H1 (cell line): ENCODE data around the gene ADCY5. TPM values are rescaled to one million over a fixed set of nuclear protein-coding genes. Genes with fewer than 3 reads are reported as not detected.

Experiments used
- CTCF ChIA-PET: fragments of 300-600 bp; sonication (Branson Sonifier 250); formaldehyde crosslinking; loops from one replicate; lab custom pipeline; 2021; ENCODE audit not compliant: partially characterized antibody; lab: Charles Lee
- POLR2A ChIA-PET: fragments of 300-600 bp; sonication (Branson Sonifier 250); formaldehyde crosslinking; loops from one replicate; lab custom pipeline; 2021; ENCODE audit warnings: inconsistent platforms; ENCODE audit not compliant: partially characterized antibody; lab: Charles Lee
- DNase-seq, 2 experiments: peaks; one replicate each; pipeline versions ENCODE4 v3.0.0 to v3.0.0-alpha.2; 2010 to 2022; ENCODE audit warnings: low spot score in 2 of 2, low read depth in 1 of 2, mixed read lengths in 1 of 2
- FAIRE-seq: peaks from 2 replicates; lab custom pipeline; 2011; peaks lifted over from hg19 to GRCh38; lab: Jason Lieb, UNC
- H2AFZ ChIP-seq: 2 replicates; pipeline ENCODE4 v1.8.1; 2012; ENCODE audit warnings: low read length, inconsistent platforms
- H2AK5ac ChIP-seq: 2 replicates; pipeline ENCODE4 v1.6.1; 2013; ENCODE audit warnings: low read depth, low read length
- H2BK120ac ChIP-seq: replicated peaks from 2 replicates; pipeline ENCODE3; 2013; ENCODE audit warnings: low read depth, low read length, inconsistent platforms
- H2BK12ac ChIP-seq: 2 replicates; pipeline ENCODE4 v1.6.1; 2013; ENCODE audit warnings: low read depth, low read length
- H2BK15ac ChIP-seq: 2 replicates; pipeline ENCODE4 v1.6.1; 2013; ENCODE audit warnings: low read length
- H2BK20ac ChIP-seq: 2 replicates; pipeline ENCODE4 v1.6.1; 2013; ENCODE audit warnings: low read length
- H2BK5ac ChIP-seq: 2 replicates; pipeline ENCODE4 v1.6.1; 2013; ENCODE audit warnings: low read depth, low read length
- H3K14ac ChIP-seq: 2 replicates; pipeline ENCODE4 v1.6.1; 2013; ENCODE audit warnings: inconsistent platforms; ENCODE audit not compliant: insufficient read length
- H3K18ac ChIP-seq: 2 replicates; pipeline ENCODE4 v1.6.1; 2013; ENCODE audit warnings: low read length; ENCODE audit errors: extremely low read depth
- H3K23ac ChIP-seq: 2 replicates; pipeline ENCODE4 v1.6.1; 2013; ENCODE audit warnings: inconsistent platforms; ENCODE audit not compliant: insufficient read length
- H3K23me2 ChIP-seq: 2 replicates; pipeline ENCODE4 v1.6.1; 2013; ENCODE audit warnings: low read depth, low read length
- H3K27ac ChIP-seq: 2 replicates; pipeline ENCODE4 v1.6.1; 2011; ENCODE audit warnings: low read depth, low read length, inconsistent platforms
- H3K27me3 ChIP-seq, 4 experiments: replicated peaks in 1 of 4; 1 replicate in 1 of 4; 2 replicates in 3 of 4; pipeline versions ENCODE4 v1.6.1 to v1.8.1; 2011 to 2013; ENCODE audit warnings: low read length in 3 of 4, mild to moderate bottlenecking in 3 of 4, inconsistent platforms in 2 of 4, mixed read lengths in 2 of 4, moderate library complexity in 1 of 4; ENCODE audit not compliant: control insufficient read depth in 3 of 4, insufficient read depth in 3 of 4; ENCODE audit errors: extremely low read depth in 1 of 4
- H3K36me3 ChIP-seq, 4 experiments: 2 replicates each; pipeline versions ENCODE4 v1.6.1 to v1.8.1; 2011 to 2013; ENCODE audit warnings: mild to moderate bottlenecking in 4 of 4, low read length in 3 of 4, moderate library complexity in 2 of 4, control low read depth in 1 of 4, inconsistent platforms in 1 of 4; ENCODE audit not compliant: insufficient read depth in 4 of 4, control insufficient read depth in 2 of 4
- H3K4ac ChIP-seq: replicated peaks from 2 replicates; pipeline ENCODE3; 2013; ENCODE audit warnings: low read length, low read depth, mixed read lengths, inconsistent platforms; ENCODE audit not compliant: insufficient read length
- H3K4me1 ChIP-seq, 4 experiments: replicated peaks in 1 of 4; 1 replicate in 1 of 4; 2 replicates in 3 of 4; pipeline versions ENCODE4 v1.6.1 to v1.8.1; 2011 to 2013; ENCODE audit warnings: low read length in 3 of 4, inconsistent platforms in 2 of 4, mixed read lengths in 1 of 4; ENCODE audit not compliant: insufficient read depth in 4 of 4, control insufficient read depth in 3 of 4
- H3K4me2 ChIP-seq, 2 experiments: 2 replicates each; pipeline versions ENCODE4 v1.6.1 to v1.8.1; 2011 to 2013; ENCODE audit warnings: low read depth in 2 of 2, low read length in 2 of 2, control low read depth in 1 of 2, inconsistent platforms in 1 of 2, mild to moderate bottlenecking in 1 of 2; ENCODE audit not compliant: insufficient read depth in 1 of 2
- H3K4me3 ChIP-seq, 4 experiments: fragments of 200-600, 300-600 bp in 1 of 4; sonication (generic), shearing (Covaris generic), sonication (Bioruptor Twin) in 1 of 4; 2 replicates each; pipeline versions ENCODE4 v1.5.1 to v1.8.1; 2011 to 2016; ENCODE audit warnings: low read length in 4 of 4, low read depth in 3 of 4, control low read depth in 2 of 4, inconsistent platforms in 2 of 4, mild to moderate bottlenecking in 2 of 4, mixed read lengths in 1 of 4, moderate library complexity in 1 of 4; ENCODE audit not compliant: insufficient read depth in 2 of 4; ENCODE audit errors: extremely low read depth in 1 of 4
- H3K56ac ChIP-seq: replicated peaks from 2 replicates; pipeline ENCODE3; 2013; ENCODE audit warnings: low read depth, mild to moderate bottlenecking, mixed read lengths, low read length, inconsistent platforms; ENCODE audit not compliant: insufficient read length
- H3K79me1 ChIP-seq: 2 replicates; pipeline ENCODE4 v1.6.1; 2013; ENCODE audit warnings: low read depth, low read length, control low read depth
- H3K79me2 ChIP-seq, 2 experiments: 2 replicates each; pipeline versions ENCODE4 v1.6.1 to v1.8.1; 2012 to 2013; ENCODE audit warnings: low read length in 2 of 2, mild to moderate bottlenecking in 2 of 2, inconsistent platforms in 1 of 2; ENCODE audit not compliant: insufficient read depth in 2 of 2, control insufficient read depth in 1 of 2
- H3K9ac ChIP-seq, 4 experiments: replicated peaks in 1 of 4; 1 replicate in 1 of 4; 2 replicates in 3 of 4; pipeline versions ENCODE4 v1.6.1 to v1.8.1; 2011 to 2013; ENCODE audit warnings: low read depth in 3 of 4, low read length in 3 of 4, control low read depth in 2 of 4, mild to moderate bottlenecking in 2 of 4, moderate library complexity in 2 of 4, inconsistent platforms in 1 of 4; ENCODE audit errors: extremely low read depth in 1 of 4
- H3K9me3 ChIP-seq, 2 experiments: 2 replicates each; pipeline versions ENCODE4 v1.6.1 to v1.8.1; 2012 to 2013; ENCODE audit warnings: mild to moderate bottlenecking in 2 of 2, moderate library complexity in 2 of 2, control low read depth in 1 of 2, inconsistent platforms in 1 of 2, low read depth in 1 of 2, low read length in 1 of 2, mixed read lengths in 1 of 2; ENCODE audit not compliant: insufficient read depth in 2 of 2
- H4K20me1 ChIP-seq, 2 experiments: replicated peaks in 1 of 2; 2 replicates each; pipeline versions ENCODE3 to v1.8.1; 2011 to 2013; ENCODE audit warnings: inconsistent platforms in 2 of 2, low read length in 2 of 2, mild to moderate bottlenecking in 1 of 2; ENCODE audit not compliant: insufficient read depth in 2 of 2, control insufficient read depth in 1 of 2
- H4K5ac ChIP-seq: 2 replicates; pipeline ENCODE4 v1.6.1; 2013; ENCODE audit warnings: low read length, low read depth, mixed read lengths, inconsistent platforms; ENCODE audit not compliant: insufficient read length
- H4K8ac ChIP-seq: 2 replicates; pipeline ENCODE4 v1.8.0; 2013; ENCODE audit warnings: mild to moderate bottlenecking, moderate library complexity, low read length, inconsistent platforms; ENCODE audit not compliant: insufficient read depth; ENCODE audit errors: extremely low read depth
- H4K91ac ChIP-seq: replicated peaks from 2 replicates; pipeline ENCODE3; 2013; ENCODE audit warnings: low read length, mixed read lengths, inconsistent platforms; ENCODE audit not compliant: insufficient read length
- ASH2L ChIP-seq: fragments of 200-600, 300-600 bp; sonication (generic); IDR thresholded peaks from one replicate; pipeline ENCODE4 v1.7.1; 2017; ENCODE audit warnings: low read length
- CHD1 ChIP-seq: IDR thresholded peaks from 2 replicates; pipeline ENCODE4 v1.6.1; 2012; ENCODE audit warnings: low read depth, low read length, improper control_type of control experiment
- JUND ChIP-seq: IDR thresholded peaks from 2 replicates; pipeline ENCODE4 v1.6.1; 2011; ENCODE audit warnings: mild to moderate bottlenecking, improper control_type of control experiment, low read length
- MAFK ChIP-seq: IDR thresholded peaks from 2 replicates; pipeline ENCODE4 v1.6.1; 2012; ENCODE audit warnings: low read depth, mild to moderate bottlenecking, improper control_type of control experiment, low read length
- RXRA ChIP-seq: IDR thresholded peaks from 2 replicates; pipeline ENCODE4 v1.6.1; 2011; ENCODE audit warnings: low read depth, mild to moderate bottlenecking, low read length, moderate library complexity; ENCODE audit not compliant: insufficient read depth
- SIN3A ChIP-seq, 2 experiments: IDR thresholded peaks in 1 of 2; conservative IDR thresholded peaks in 1 of 2; 2 replicates each; pipeline ENCODE4 v1.6.1; 2011 to 2012; ENCODE audit warnings: low read length in 2 of 2, improper control_type of control experiment in 1 of 2, low read depth in 1 of 2, mild to moderate bottlenecking in 1 of 2
- SRF ChIP-seq: IDR thresholded peaks from 2 replicates; pipeline ENCODE4 v1.6.1; 2011; ENCODE audit warnings: mild to moderate bottlenecking, low read depth, low read length, moderate library complexity
- WGBS, 2 experiments: shearing (Covaris generic) in 1 of 2; methylation state at CpG; one replicate each; pipeline versions ENCODE4 v1.1.6 to v1.1.7; 2013 to 2015; ENCODE audit warnings: low lambda C conversion rate in 2 of 2, mixed read lengths in 2 of 2, inconsistent platforms in 1 of 2, low coverage in 1 of 2, missing lambda C conversion rate in 1 of 2; ENCODE audit not compliant: insufficient replicate concordance in 2 of 2, insufficient coverage in 1 of 2, insufficient read length in 1 of 2; ENCODE audit errors: extremely low coverage in 1 of 2, missing lambda C conversion rate in 1 of 2; 5-methylcytosine and 5-hydroxymethylcytosine counted together
- polyA plus RNA-seq, 7 experiments: library from polyadenylated mRNA; depleted of rRNA in 3 of 7; stranded (reverse) in 5 of 7; unstranded in 2 of 7; fragments of >200 nt in 5 of 7; fragments of 200-250 nt in 2 of 7; gene quantifications; 1 replicate in 5 of 7; 2 replicates in 1 of 7; 4 replicates in 1 of 7; pipeline versions ENCODE4 v1.2.1 to v1.2.3, GENCODE V29; 2011 to 2013; ENCODE audit warnings: missing spikeins in 2 of 7, mixed read lengths in 2 of 7
- total RNA-seq: library from RNA; stranded (reverse); fragmentation: NEBNext Ultra II Directional; extraction: Animal tissue kit (Norgen Biotek cat#: 25700); gene quantifications from 2 replicates; pipeline ENCODE4 v1.2.1, GENCODE V29; 2021

ADCY5 gene
- total and polyA plus RNA-seq, 2 of the 8 experiments (the other 6 are each of a cell fraction or from before 2014, with no cell fraction given): 18.9 to 40.8 TPM

DNA sequence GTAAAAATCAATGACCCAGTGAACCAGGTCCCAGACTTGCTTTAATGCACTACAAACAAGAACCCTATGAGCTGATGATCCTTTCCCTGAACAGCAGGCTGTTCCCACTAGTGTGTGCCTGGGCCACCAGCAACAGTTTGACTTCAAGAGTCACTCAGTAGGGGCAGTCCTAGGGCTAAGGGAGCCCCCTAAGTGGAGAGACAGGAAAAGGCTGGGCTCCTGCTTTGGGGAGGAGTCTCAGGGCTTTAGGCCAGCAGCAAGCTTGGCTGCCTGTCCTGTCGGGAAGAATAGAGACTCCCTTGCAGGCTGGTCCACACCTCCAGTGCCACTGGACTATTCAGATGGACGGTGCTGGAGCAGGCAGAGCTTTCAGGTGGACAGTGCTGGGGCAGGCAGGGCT, 29.4 kb upstream of the ADCY5 start:
- Histone ChIP-seq H3K27ac (no peak overlapping the region), H3K4me2 (no peak overlapping the region), H3K23ac (no peak overlapping the region), H3K4me3 (no peak overlapping the region), H3K27me3 (no peaks in the 10 kb centered on the region; a peak in 1 of 7 replicates), H2BK12ac (no peak overlapping the region), H4K5ac (no peak overlapping the region), H3K36me3 (no peaks in the 10 kb centered on the region), H3K79me1 (no peaks in the 10 kb centered on the region), H3K18ac (no peak overlapping the region), H4K91ac (no peak overlapping the region), H3K23me2 (no peaks in the 10 kb centered on the region), H3K9ac (no peak overlapping the region), H3K79me2 (no peaks in the 10 kb centered on the region), H3K9me3 (no peaks in the 10 kb centered on the region), H4K8ac (no peak overlapping the region), H4K20me1 (no peaks in the 10 kb centered on the region), H3K4me1 (no peaks in the 10 kb centered on the region), H2BK15ac (no peak overlapping the region), H2BK5ac (no peak overlapping the region), H2AFZ (no peak overlapping the region), H2AK5ac (no peak overlapping the region), H3K56ac (no peak overlapping the region), H2BK20ac (no peak overlapping the region), H2BK120ac (no peak overlapping the region), H3K14ac (no peak overlapping the region), H3K4ac (no peak overlapping the region)
- DNase-seq (no peak), FAIRE-seq (no peak)
- no peak for TF ChIP-seq RXRA
- TF ChIP-seq JUND: no peak
- TF ChIP-seq SRF: no peak
- no peak for TF ChIP-seq MAFK
- no peak for TF ChIP-seq ASH2L
- no peak for TF ChIP-seq CHD1
- TF ChIP-seq SIN3A (conservative IDR thresholded peaks at IDR 0.05 in 1 of 2, IDR thresholded peaks at IDR 0.05 in 1 of 2; ENCODE audit: low read depth in 1 of 2, low read length in 2 of 2): no peak
- ChIA-PET CTCF (interaction anchor here (0.7 to 3.2 kb wide), 15 partner anchors 9 to 400 kb away, joined by 3 to 18 read pairs (median 3); partner anchors contain the start of gene ADCY5), POLR2A (no interaction called here)
- WGBS, 2 experiments: 50% methylated on average over 2 of the region's 2 CpGs; no CpG with 5 or more reads in 1 of the 2 experiments
